CMK (cell line): ENCODE results near the gene OR5AU1.
"Not testable (repeated sequence)": the region's sequence is repeated elsewhere in the genome, so short reads cannot be mapped to it uniquely, and the experiment has no call there.

Experiments used
- DNase-seq: peaks from one replicate; pipeline ENCODE4 v3.0.0-alpha.2; 2010; ENCODE audit warnings: low read depth

OR5AU1 gene

GRCh38 chr14:21171128-21171527 lies 15.3 kb upstream of the OR5AU1 start:
- DNase-seq, result no peak

GRCh38 chr14:21169573-21169972 lies 13.7 kb upstream of the OR5AU1 start:
- no peak for DNase-seq

GRCh38 chr14:21168055-21168454 lies 12.2 kb upstream of the OR5AU1 start:
- no peak for DNase-seq

- DNase-seq, result not testable (repeated sequence)
Observed at GRCh38 chr14:21165670-21166069, 9.8 kb upstream of the OR5AU1 start.

- DNase-seq, result not testable (repeated sequence)
Observed at GRCh38 chr14:21165002-21165605, 9.2 kb upstream of the OR5AU1 start.

- no peak for DNase-seq
Observed at GRCh38 chr14:21163871-21164291, 8.0 kb upstream of the OR5AU1 start.

GRCh38 chr14:21162081-21162480 lies 6.2 kb upstream of the OR5AU1 start:
- DNase-seq, result no peak

- DNase-seq, result no peak
Observed at GRCh38 chr14:21160061-21160610, 4.3 kb upstream of the OR5AU1 start.

GRCh38 chr14:21158175-21158574 lies 2.3 kb upstream of the OR5AU1 start:
- DNase-seq, result not testable (repeated sequence)

GRCh38 chr14:21149641-21150367 lies 6.1 kb downstream of the OR5AU1 start:
- DNase-seq, result no peak

GRCh38 chr14:21145437-21145836 lies 10.4 kb downstream of the OR5AU1 start:
- DNase-seq, result no peak

- no peak for DNase-seq
Observed at GRCh38 chr14:21142357-21142756, 13.5 kb downstream of the OR5AU1 start.

- DNase-seq, result no peak
Observed at GRCh38 chr14:21136024-21136423, 19.8 kb downstream of the OR5AU1 start.

- no peak for DNase-seq
Observed at GRCh38 chr14:21133901-21134300, 22.0 kb downstream of the OR5AU1 start.

- no peak for DNase-seq
Observed at GRCh38 chr14:21123429-21123828, 32.4 kb downstream of the OR5AU1 start.

GRCh38 chr14:21121122-21121521 lies 34.7 kb downstream of the OR5AU1 start:
- no peak for DNase-seq

- DNase-seq, result no peak
Observed at GRCh38 chr14:21120686-21121085, 35.2 kb downstream of the OR5AU1 start.

GRCh38 chr14:21118933-21119332 lies 36.9 kb downstream of the OR5AU1 start:
- DNase-seq, result no peak

- DNase-seq, result no peak
Observed at GRCh38 chr14:21113369-21113768, 42.5 kb downstream of the OR5AU1 start.

GRCh38 chr14:21112255-21112654 lies 43.6 kb downstream of the OR5AU1 start:
- DNase-seq, result no peak

- no peak for DNase-seq
Observed at GRCh38 chr14:21109377-21110138, 46.3 kb downstream of the OR5AU1 start.

- DNase-seq, result no peak
Observed at GRCh38 chr14:21108791-21109190, 47.1 kb downstream of the OR5AU1 start.
